ENCODE measurements around the gene PNISR.

The PNISR gene

GRCh38 chr6:99425647-99426450 is 741 bp upstream of the PNISR start:
- DNase-seq (ENCODE audit: low spot score): peak; percentile 67
- Mint-ChIP-seq H3K27ac (peak overlapping the region; percentile 98), H3K27me3 (ENCODE audit: low read depth) (no peaks in the 10 kb centered on the region), H3K4me1 (ENCODE audit: low read depth) (peaks cover 44% of the 10 kb centered on the region), H3K36me3 (ENCODE audit: low read depth) (peaks cover 25% of the 10 kb centered on the region), H3K9me3 (no peaks in the 10 kb centered on the region), H3K4me3 (peak overlapping the region; percentile 91)

GRCh38 chr6:99424022-99424421 is 1.1 kb downstream of the PNISR start:
- DNase-seq (ENCODE audit: low spot score): no peak
- H3K36me3 Mint-ChIP-seq (ENCODE audit: low read depth): peaks cover 26% of the 10 kb centered on the region
- peaks cover 44% of the 10 kb centered on the region for H3K4me1 Mint-ChIP-seq (ENCODE audit: low read depth)
- no peaks in the 10 kb centered on the region for H3K27me3 Mint-ChIP-seq (ENCODE audit: low read depth)
- H3K9me3 Mint-ChIP-seq: no peaks in the 10 kb centered on the region
- peak overlapping the region; percentile 91 for H3K4me3 Mint-ChIP-seq
- H3K27ac Mint-ChIP-seq: peak overlapping the region; percentile 79

GRCh38 chr6:99422912-99423311 is 2.2 kb downstream of the PNISR start:
- no peak for DNase-seq (ENCODE audit: low spot score)
- peaks cover 48% of the 10 kb centered on the region for H3K4me1 Mint-ChIP-seq (ENCODE audit: low read depth)
- H3K9me3 Mint-ChIP-seq: no peaks in the 10 kb centered on the region
- no peaks in the 10 kb centered on the region for H3K27me3 Mint-ChIP-seq (ENCODE audit: low read depth)
- peak overlapping the region; percentile 21 for H3K27ac Mint-ChIP-seq
- peak overlapping the region; percentile 91 for H3K4me3 Mint-ChIP-seq
- H3K36me3 Mint-ChIP-seq (ENCODE audit: low read depth): peaks cover 29% of the 10 kb centered on the region

- no peak for DNase-seq (ENCODE audit: low spot score)
- Mint-ChIP-seq H3K9me3 (no peaks in the 10 kb centered on the region), H3K4me3 (no peak overlapping the region), H3K4me1 (ENCODE audit: low read depth) (peaks cover 31% of the 10 kb centered on the region), H3K27me3 (ENCODE audit: low read depth) (no peaks in the 10 kb centered on the region), H3K36me3 (ENCODE audit: low read depth) (peaks cover 34% of the 10 kb centered on the region), H3K27ac (no peak overlapping the region)
Observed at GRCh38 chr6:99416892-99417767, 8.0 kb downstream of the PNISR start.

- H3K27ac Mint-ChIP-seq: no peak overlapping the region
- DNase-seq (ENCODE audit: low spot score): no peak
- H3K27me3 Mint-ChIP-seq (ENCODE audit: low read depth): no peaks in the 10 kb centered on the region
- H3K4me3 Mint-ChIP-seq: no peak overlapping the region
- peaks cover 33% of the 10 kb centered on the region for H3K36me3 Mint-ChIP-seq (ENCODE audit: low read depth)
- peaks cover 26% of the 10 kb centered on the region for H3K4me1 Mint-ChIP-seq (ENCODE audit: low read depth)
- no peaks in the 10 kb centered on the region for H3K9me3 Mint-ChIP-seq
Observed at GRCh38 chr6:99416226-99416625, 8.9 kb downstream of the PNISR start.

GRCh38 chr6:99415446-99415845 is 9.7 kb downstream of the PNISR start:
- H3K27ac Mint-ChIP-seq: no peak overlapping the region
- H3K27me3 Mint-ChIP-seq (ENCODE audit: low read depth): no peaks in the 10 kb centered on the region
- H3K4me1 Mint-ChIP-seq (ENCODE audit: low read depth): peaks cover 25% of the 10 kb centered on the region
- H3K9me3 Mint-ChIP-seq: no peaks in the 10 kb centered on the region
- H3K36me3 Mint-ChIP-seq (ENCODE audit: low read depth): peaks cover 35% of the 10 kb centered on the region
- DNase-seq (ENCODE audit: low spot score): no peak
- H3K4me3 Mint-ChIP-seq: no peak overlapping the region

- H3K4me1 Mint-ChIP-seq (ENCODE audit: low read depth): peaks cover 14% of the 10 kb centered on the region
- H3K4me3 Mint-ChIP-seq: no peak overlapping the region
Observed at GRCh38 chr6:99412065-99412464, 13.0 kb downstream of the PNISR start.

GRCh38 chr6:99409672-99410071 is 15.4 kb downstream of the PNISR start:
- Mint-ChIP-seq H3K4me3 (no peak overlapping the region), H3K27me3 (ENCODE audit: low read depth) (no peaks in the 10 kb centered on the region), H3K27ac (no peak overlapping the region), H3K4me1 (ENCODE audit: low read depth) (peaks cover 11% of the 10 kb centered on the region), H3K36me3 (ENCODE audit: low read depth) (peaks cover 52% of the 10 kb centered on the region), H3K9me3 (no peaks in the 10 kb centered on the region)
- DNase-seq (ENCODE audit: low spot score): no peak

More at GRCh38 chr6:99412065-99412464, 13.0 kb downstream of the PNISR start:
- Mint-ChIP-seq H3K36me3 (ENCODE audit: low read depth) (peaks cover 45% of the 10 kb centered on the region), H3K27ac (no peak overlapping the region), H3K9me3 (no peaks in the 10 kb centered on the region), H3K27me3 (ENCODE audit: low read depth) (no peaks in the 10 kb centered on the region)
- DNase-seq (ENCODE audit: low spot score): no peak

GRCh38 chr6:99407076-99407475 is 18.0 kb downstream of the PNISR start:
- H3K9me3 Mint-ChIP-seq: no peaks in the 10 kb centered on the region
- DNase-seq (ENCODE audit: low spot score): no peak
- H3K27ac Mint-ChIP-seq: no peak overlapping the region
- no peaks in the 10 kb centered on the region for H3K27me3 Mint-ChIP-seq (ENCODE audit: low read depth)
- peaks cover 4% of the 10 kb centered on the region for H3K4me1 Mint-ChIP-seq (ENCODE audit: low read depth)
- H3K4me3 Mint-ChIP-seq: no peak overlapping the region
- peaks cover 51% of the 10 kb centered on the region for H3K36me3 Mint-ChIP-seq (ENCODE audit: low read depth)

GRCh38 chr6:99402448-99402847 is 22.7 kb downstream of the PNISR start:
- H3K4me1 Mint-ChIP-seq (ENCODE audit: low read depth): peaks cover 2% of the 10 kb centered on the region
- no peaks in the 10 kb centered on the region for H3K9me3 Mint-ChIP-seq
- no peaks in the 10 kb centered on the region for H3K27me3 Mint-ChIP-seq (ENCODE audit: low read depth)
- no peak overlapping the region for H3K27ac Mint-ChIP-seq
- H3K4me3 Mint-ChIP-seq: no peak overlapping the region
- peaks cover 51% of the 10 kb centered on the region for H3K36me3 Mint-ChIP-seq (ENCODE audit: low read depth)
- DNase-seq (ENCODE audit: low spot score): no peak

GRCh38 chr6:99397287-99397686 is 27.8 kb downstream of the PNISR start:
- peaks cover 24% of the 10 kb centered on the region for H3K36me3 Mint-ChIP-seq (ENCODE audit: low read depth)
- no peaks in the 10 kb centered on the region for H3K9me3 Mint-ChIP-seq
- H3K4me1 Mint-ChIP-seq (ENCODE audit: low read depth): peaks cover 9% of the 10 kb centered on the region
- H3K27ac Mint-ChIP-seq: no peak overlapping the region
- H3K4me3 Mint-ChIP-seq: no peak overlapping the region
- H3K27me3 Mint-ChIP-seq (ENCODE audit: low read depth): no peaks in the 10 kb centered on the region
- no peak for DNase-seq (ENCODE audit: low spot score)

- Mint-ChIP-seq H3K9me3 (no peaks in the 10 kb centered on the region), H3K27ac (peak within 1 kb of the TSS; percentile 89), H3K4me1 (ENCODE audit: low read depth) (peaks cover 8% of the 10 kb centered on the region), H3K36me3 (ENCODE audit: low read depth) (peaks cover 4% of the 10 kb centered on the region), H3K4me3 (peak within 1 kb of the TSS; percentile 93), H3K27me3 (ENCODE audit: low read depth) (no peaks in the 10 kb centered on the region)
- DNase-seq (ENCODE audit: low spot score): peak; percentile 72
Observed at GRCh38 chr6:99393698-99394531, 31.2 kb downstream of the PNISR start, which contains the start of gene COQ3. COQ3 (minus strand) TSS chr6:99394195; CDS start chr6:99394179, 16 bp downstream.

- peaks cover 3% of the 10 kb centered on the region for H3K36me3 Mint-ChIP-seq (ENCODE audit: low read depth)
- peak overlapping the region; percentile 89 for H3K27ac Mint-ChIP-seq
Observed at GRCh38 chr6:99393366-99393697, 31.8 kb downstream of the PNISR start.

More at GRCh38 chr6:99393366-99393697, 31.8 kb downstream of the PNISR start:
- H3K4me3 Mint-ChIP-seq: peak overlapping the region; percentile 93
- H3K27me3 Mint-ChIP-seq (ENCODE audit: low read depth): no peaks in the 10 kb centered on the region
- H3K9me3 Mint-ChIP-seq: no peaks in the 10 kb centered on the region
- H3K4me1 Mint-ChIP-seq (ENCODE audit: low read depth): peaks cover 8% of the 10 kb centered on the region
- no peak for DNase-seq (ENCODE audit: low spot score)

Measured in T-helper 2 cell treated with Interferon-gamma antibody and Interleukin-4, amounts not matched to agents 5 μg/mL and 100 μg/mL, for 36 hours (primary cell).